CD4-positive, alpha-beta memory T cell (primary cell): ENCODE measurements around the gene SEH1L. TPM values are rescaled to one million over a fixed set of nuclear protein-coding genes. Genes with fewer than 3 reads are reported as not detected.

Experiments
- CTCF ChIA-PET: fragments of 350-600 bp; sonication (Branson Sonifier 250); formaldehyde crosslinking; loops from one replicate; lab custom pipeline; 2021; ENCODE audit warnings: inconsistent platforms; ENCODE audit not compliant: partially characterized antibody; lab: Charles Lee
- POLR2A ChIA-PET: fragments of 350-600 bp; sonication (Branson Sonifier 250); formaldehyde crosslinking; loops from one replicate; lab custom pipeline; 2021; ENCODE audit not compliant: partially characterized antibody; lab: Charles Lee
- DNase-seq, 5 donors: peaks; one replicate each; pipeline versions ENCODE4 v3.0.0 to v3.0.0-alpha.2; 2020 to 2022; ENCODE audit warnings: mixed read lengths in 1 of 5
- H3K27ac ChIP-seq: one replicate; pipeline ENCODE4 v1.7.0; 2013; ENCODE audit warnings: low read depth, low read length
- H3K27me3 ChIP-seq: 2 replicates; pipeline ENCODE4 v1.7.0; 2013; ENCODE audit warnings: mild to moderate bottlenecking, low read length, moderate library complexity; ENCODE audit not compliant: insufficient read depth
- H3K36me3 ChIP-seq: 2 replicates; pipeline ENCODE4 v1.7.0; 2013; ENCODE audit warnings: mild to moderate bottlenecking, low read length, moderate library complexity; ENCODE audit not compliant: insufficient read depth
- H3K4me1 ChIP-seq: 2 replicates; pipeline ENCODE4 v1.7.0; 2013; ENCODE audit warnings: mild to moderate bottlenecking, low read length, moderate library complexity; ENCODE audit not compliant: insufficient read depth
- H3K4me3 ChIP-seq, 2 donors: one replicate each; pipeline ENCODE4 v1.7.0; 2013; ENCODE audit warnings: low read length in 2 of 2, mild to moderate bottlenecking in 1 of 2
- H3K9me3 ChIP-seq, 2 donors: one replicate each; pipeline ENCODE4 v1.7.0; 2013; ENCODE audit warnings: low read length in 2 of 2, control low read depth in 1 of 2; ENCODE audit not compliant: control insufficient read depth in 1 of 2
- H3K27ac Mint-ChIP-seq, 7 donors: one replicate each; pipeline ENCODE4 v1.8.0; 2020 to 2021; ENCODE audit warnings: mixed read lengths in 7 of 7, mild to moderate bottlenecking in 6 of 7, inconsistent platforms in 3 of 7, moderate library complexity in 3 of 7
- H3K27me3 Mint-ChIP-seq, 2 donors: one replicate each; pipeline ENCODE4 v1.8.0; 2020 to 2021; ENCODE audit warnings: mixed read lengths in 2 of 2
- H3K36me3 Mint-ChIP-seq, 2 donors: one replicate each; pipeline ENCODE4 v1.8.0; 2020 to 2021; ENCODE audit warnings: mixed read lengths in 2 of 2, inconsistent platforms in 1 of 2, mild to moderate bottlenecking in 1 of 2
- H3K4me1 Mint-ChIP-seq, 4 donors: one replicate each; pipeline ENCODE4 v1.8.0; 2020 to 2021; ENCODE audit warnings: mixed read lengths in 4 of 4, mild to moderate bottlenecking in 1 of 4
- H3K4me3 Mint-ChIP-seq, 8 donors: one replicate each; pipeline ENCODE4 v1.8.0; 2020 to 2021; ENCODE audit warnings: mixed read lengths in 8 of 8, mild to moderate bottlenecking in 7 of 8, moderate library complexity in 6 of 8, inconsistent platforms in 3 of 8
- H3K9me3 Mint-ChIP-seq, 8 donors: one replicate each; pipeline ENCODE4 v1.8.0; 2020 to 2021; ENCODE audit warnings: mixed read lengths in 8 of 8, mild to moderate bottlenecking in 5 of 8, inconsistent platforms in 3 of 8, moderate library complexity in 1 of 8
- intact Hi-C: fragments of 100-400 bp; cut with micrococcal nuclease; formaldehyde crosslinking; loops from one replicate; pipeline ENCODE4 v1.15.1; 2023
- polyA plus RNA-seq, 2 donors: library from polyadenylated mRNA; unstranded; fragments of 300-500 nt; fragmentation: Illumina TruSeq; gene quantifications; one replicate each; pipeline ENCODE4 v1.2.3, GENCODE V29; 2021
- total RNA-seq, 2 experiments: library from RNA; stranded (reverse); gene quantifications; one replicate each; pipeline ENCODE4 v1.2.3, GENCODE V29; 2021

Gene SEH1L
- total and polyA plus RNA-seq, 4 experiments from 2014 or later: 27.6 to 31.3 (median 29.3) TPM

DNA sequence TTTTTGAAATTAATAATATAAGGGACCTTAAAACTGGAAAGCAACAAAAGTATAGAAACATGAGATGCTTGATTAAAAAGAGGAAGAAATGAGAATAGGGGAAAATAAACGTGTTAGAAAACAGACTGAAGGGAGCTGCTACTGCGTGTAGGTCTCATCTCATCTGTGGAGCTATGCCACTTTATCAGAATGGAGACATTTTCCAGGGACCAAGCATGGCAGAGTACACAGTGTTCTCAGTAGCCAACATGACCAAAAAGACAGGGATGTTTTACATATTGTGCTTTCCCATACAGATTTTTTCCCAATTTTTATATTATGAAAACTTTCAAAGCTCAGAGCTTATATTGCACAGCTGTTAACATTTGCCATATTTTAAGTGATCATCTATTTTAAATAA is 66.4 kb downstream of the SEH1L start:
- ChIA-PET CTCF (interaction anchor here (2.0 kb wide), 1 partner anchor 145 kb away, joined by 5 read pairs; no protein-coding TSS in a partner anchor), POLR2A (no interaction called here)
- no peak overlapping the region for H3K27ac ChIP-seq
- Mint-ChIP-seq H3K27ac (no peak overlapping the region), H3K4me1 (peaks cover 0 to 7% (median 5%) of the 10 kb centered on the region in 4 donors), H3K4me3 (no peak overlapping the region), H3K9me3 (no peaks in the 10 kb centered on the region), H3K36me3 (peaks cover 55 to 72% of the 10 kb centered on the region in 2 donors), H3K27me3 (no peaks in the 10 kb centered on the region)
- H3K36me3 ChIP-seq: peaks cover 21% of the 10 kb centered on the region
- DNase-seq: no peak
- intact Hi-C loops: no loop called here
- H3K27me3 ChIP-seq: no peaks in the 10 kb centered on the region
- no peaks in the 10 kb centered on the region for H3K9me3 ChIP-seq
- no peak overlapping the region for H3K4me3 ChIP-seq
- H3K4me1 ChIP-seq: no peaks in the 10 kb centered on the region

GRCh38 chr18:13014818-13015217 is 67.0 kb downstream of the SEH1L start:
- Histone ChIP-seq H3K4me3 (no peak overlapping the region), H3K27ac (no peak overlapping the region), H3K36me3 (peaks cover 22% of the 10 kb centered on the region), H3K9me3 (no peaks in the 10 kb centered on the region), H3K27me3 (no peaks in the 10 kb centered on the region), H3K4me1 (no peaks in the 10 kb centered on the region)
- H3K27ac Mint-ChIP-seq: peak overlapping the region in 1 of 7 donors; percentile 37
- H3K9me3 Mint-ChIP-seq: no peaks in the 10 kb centered on the region
- intact Hi-C loops: no loop called here
- peaks cover 58 to 69% of the 10 kb centered on the region in 2 donors for H3K36me3 Mint-ChIP-seq
- no peak overlapping the region for H3K4me3 Mint-ChIP-seq
- H3K27me3 Mint-ChIP-seq: no peaks in the 10 kb centered on the region
- H3K4me1 Mint-ChIP-seq: peaks cover under 1 to 8% (median 6%) of the 10 kb centered on the region in 4 donors
- DNase-seq: no peak
- CTCF ChIA-PET: interaction anchor here (0.6 to 2.0 kb wide), 2 partner anchors 145 to 301 kb away, joined by 3 to 5 read pairs; no protein-coding TSS in a partner anchor
- POLR2A ChIA-PET: no interaction called here

DNA sequence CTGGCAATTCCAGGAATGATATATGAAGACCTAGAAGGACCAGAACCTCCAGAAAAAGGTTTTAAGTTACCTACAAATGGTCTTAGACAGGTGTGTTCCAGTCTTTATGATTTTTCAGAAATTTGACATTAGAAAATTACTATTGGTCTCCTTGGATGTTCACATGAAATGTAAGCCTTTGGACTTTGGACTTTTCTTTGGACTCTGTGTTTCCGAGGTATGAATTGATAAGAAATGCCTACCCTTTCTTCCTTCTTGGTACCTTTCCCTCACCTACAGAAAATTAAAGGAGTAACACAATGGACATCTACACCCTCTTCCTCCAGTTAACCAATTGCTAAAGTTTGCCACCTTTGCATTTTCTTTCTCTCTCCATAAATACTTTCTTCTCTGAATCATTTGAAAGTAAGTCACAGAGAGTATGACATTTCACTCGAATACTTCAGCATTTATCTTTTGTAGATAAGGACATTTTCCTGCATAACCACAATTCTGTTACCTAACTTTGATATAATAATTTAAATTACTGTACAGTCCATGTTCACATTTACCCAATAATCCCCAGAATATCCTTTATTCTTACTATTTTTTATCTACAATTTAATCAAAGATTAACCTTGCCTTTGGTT is 69.5 kb downstream of the SEH1L start:
- no peak for DNase-seq
- H3K9me3 Mint-ChIP-seq: no peaks in the 10 kb centered on the region
- Histone ChIP-seq H3K27me3 (no peaks in the 10 kb centered on the region), H3K4me3 (no peak overlapping the region), H3K36me3 (peaks cover 21% of the 10 kb centered on the region), H3K4me1 (no peaks in the 10 kb centered on the region), H3K9me3 (no peaks in the 10 kb centered on the region), H3K27ac (no peak overlapping the region)
- H3K27me3 Mint-ChIP-seq: no peaks in the 10 kb centered on the region
- H3K27ac Mint-ChIP-seq: peak overlapping the region in 5 of 7 donors; percentile 2 to 71 (median 57)
- ChIA-PET CTCF (no interaction called here), POLR2A (no interaction called here)
- H3K4me1 Mint-ChIP-seq: peaks cover 16 to 21% (median 18%) of the 10 kb centered on the region in 4 donors
- H3K4me3 Mint-ChIP-seq: no peak overlapping the region
- peaks cover 69 to 76% of the 10 kb centered on the region in 2 donors for H3K36me3 Mint-ChIP-seq
- intact Hi-C loops: no loop called here

GRCh38 chr18:13018374-13018773 is 70.6 kb downstream of the SEH1L start:
- no peak overlapping the region for H3K27ac ChIP-seq
- H3K4me1 Mint-ChIP-seq: peaks cover 16 to 25% (median 19%) of the 10 kb centered on the region in 4 donors
- H3K4me1 ChIP-seq: no peaks in the 10 kb centered on the region
- peaks cover 15% of the 10 kb centered on the region for H3K36me3 ChIP-seq
- H3K27ac Mint-ChIP-seq: peak overlapping the region in 3 of 7 donors; percentile 4 to 71 (median 18)
- DNase-seq: no peak
- intact Hi-C loops: no loop called here
- no peaks in the 10 kb centered on the region for H3K9me3 ChIP-seq
- CTCF ChIA-PET: no interaction called here
- no peaks in the 10 kb centered on the region for H3K27me3 ChIP-seq
- H3K36me3 Mint-ChIP-seq: peaks cover 69 to 74% of the 10 kb centered on the region in 2 donors
- H3K27me3 Mint-ChIP-seq: no peaks in the 10 kb centered on the region
- no peak overlapping the region for H3K4me3 Mint-ChIP-seq
- no peaks in the 10 kb centered on the region for H3K9me3 Mint-ChIP-seq
- POLR2A ChIA-PET: no interaction called here
- no peak overlapping the region for H3K4me3 ChIP-seq

GRCh38 chr18:13019301-13019700 is 71.5 kb downstream of the SEH1L start:
- no peak for DNase-seq
- CTCF ChIA-PET: interaction anchor here (0.7 kb wide), 1 partner anchor 14 kb away, joined by 3 read pairs; no protein-coding TSS in a partner anchor
- no peaks in the 10 kb centered on the region for H3K9me3 Mint-ChIP-seq
- POLR2A ChIA-PET: no interaction called here
- peaks cover 16 to 25% (median 19%) of the 10 kb centered on the region in 4 donors for H3K4me1 Mint-ChIP-seq
- Histone ChIP-seq H3K4me1 (no peaks in the 10 kb centered on the region), H3K27ac (no peak overlapping the region), H3K27me3 (no peaks in the 10 kb centered on the region), H3K9me3 (no peaks in the 10 kb centered on the region), H3K36me3 (peaks cover 15% of the 10 kb centered on the region), H3K4me3 (no peak overlapping the region)
- intact Hi-C loops: no loop called here
- H3K27ac Mint-ChIP-seq: peak overlapping the region in 2 of 7 donors; percentile 13 to 29
- H3K36me3 Mint-ChIP-seq: peaks cover 72 to 77% of the 10 kb centered on the region in 2 donors
- H3K4me3 Mint-ChIP-seq: no peak overlapping the region
- no peaks in the 10 kb centered on the region for H3K27me3 Mint-ChIP-seq

DNA sequence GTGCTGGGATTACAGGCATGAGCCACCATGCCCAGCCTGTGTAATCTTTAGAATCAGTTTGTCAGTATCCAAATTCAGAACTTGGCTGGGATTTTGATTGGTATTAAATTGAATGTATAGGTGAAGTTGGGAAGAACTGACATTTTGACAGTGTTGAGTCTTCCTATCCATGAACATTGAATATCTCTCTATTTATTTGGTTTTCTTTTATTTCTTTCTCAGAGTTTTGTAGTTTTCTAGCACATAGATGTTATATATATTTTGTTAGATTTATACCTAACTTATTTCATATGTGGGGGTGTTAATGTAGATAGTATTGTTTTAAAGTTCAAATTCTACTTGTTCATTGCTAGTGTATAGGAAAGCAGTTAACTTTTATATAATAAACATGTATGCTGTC is 74.8 kb downstream of the SEH1L start:
- H3K9me3 ChIP-seq: no peaks in the 10 kb centered on the region
- intact Hi-C loops: no loop called here
- no peak overlapping the region for H3K27ac ChIP-seq
- Mint-ChIP-seq H3K9me3 (no peaks in the 10 kb centered on the region), H3K27ac (peak overlapping the region in 2 of 7 donors; percentile 9 to 35), H3K4me3 (peak overlapping the region in 1 of 8 donors; percentile 11), H3K27me3 (no peaks in the 10 kb centered on the region), H3K4me1 (peaks cover 16 to 31% (median 23%) of the 10 kb centered on the region in 4 donors), H3K36me3 (peaks cover 60 to 67% of the 10 kb centered on the region in 2 donors)
- H3K4me1 ChIP-seq: no peaks in the 10 kb centered on the region
- H3K27me3 ChIP-seq: no peaks in the 10 kb centered on the region
- ChIA-PET POLR2A (no interaction called here), CTCF (no interaction called here)
- H3K4me3 ChIP-seq: no peak overlapping the region
- no peak for DNase-seq
- H3K36me3 ChIP-seq: peaks cover 21% of the 10 kb centered on the region

GRCh38 chr18:13025233-13025632 is 77.4 kb downstream of the SEH1L start:
- H3K4me1 ChIP-seq: no peaks in the 10 kb centered on the region
- Mint-ChIP-seq H3K4me3 (no peak overlapping the region), H3K9me3 (no peaks in the 10 kb centered on the region), H3K27me3 (no peaks in the 10 kb centered on the region), H3K36me3 (peaks cover 48 to 69% of the 10 kb centered on the region in 2 donors), H3K4me1 (peaks cover 7 to 27% (median 17%) of the 10 kb centered on the region in 4 donors), H3K27ac (no peak overlapping the region)
- H3K27ac ChIP-seq: no peak overlapping the region
- ChIA-PET POLR2A (no interaction called here), CTCF (no interaction called here)
- no peaks in the 10 kb centered on the region for H3K9me3 ChIP-seq
- DNase-seq: no peak
- H3K27me3 ChIP-seq: no peaks in the 10 kb centered on the region
- no peak overlapping the region for H3K4me3 ChIP-seq
- H3K36me3 ChIP-seq: peaks cover 33% of the 10 kb centered on the region
- intact Hi-C loops: no loop called here
